ENCODE measurements around the gene SLC43A1.

The SLC43A1 gene

DNA sequence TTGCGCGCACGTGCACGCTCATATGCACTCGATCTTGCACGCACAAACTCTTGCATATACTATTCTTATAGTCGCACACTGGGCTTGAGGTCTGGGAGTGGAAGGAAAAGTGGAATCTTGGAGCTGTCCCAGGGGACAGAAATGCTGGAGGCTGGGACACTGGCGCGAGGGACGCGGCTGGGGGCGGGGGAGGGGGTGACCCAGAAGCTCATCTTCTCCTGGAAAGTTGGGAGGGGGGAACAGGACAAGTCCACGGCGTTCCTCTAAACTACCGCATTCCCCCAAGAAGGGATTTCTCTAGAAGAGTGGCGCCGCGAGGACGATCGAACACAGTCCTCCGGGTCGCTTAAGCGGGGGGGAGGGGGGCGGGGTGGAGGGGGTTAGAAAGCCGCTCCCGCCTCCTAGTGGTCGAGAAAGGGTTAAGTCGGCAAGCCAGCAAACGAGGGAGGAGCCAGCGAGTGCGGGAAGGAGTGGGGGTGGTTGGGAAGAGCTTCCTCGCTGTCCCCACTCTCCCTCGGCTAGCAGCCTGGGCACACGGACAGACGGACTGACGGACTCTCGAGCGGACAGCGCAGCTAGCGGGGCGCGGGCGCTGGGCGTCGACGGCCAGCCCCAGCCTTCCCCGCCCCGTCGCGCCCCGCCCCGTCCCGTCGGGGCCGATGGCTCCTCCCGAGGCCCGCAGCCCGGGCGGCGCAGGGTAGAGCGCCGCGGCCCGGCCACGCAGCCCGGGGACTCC, 55.3 kb downstream of the SLC43A1 start, which contains the start of gene RTN4RL2:
Gene RTN4RL2 (plus strand): TSS at position 507 of the 736 bp plus-strand sequence. CDS start 338 bp downstream, outside the sequence.
- peak within 1 kb of the TSS; percentile 27 for H3K4me3 ChIP-seq (ENCODE audit: low read depth, low read length)
- DNase-seq (ENCODE audit: low read depth, low spot score): peak; percentile 20
- in situ Hi-C loops (cut with HindIII; ENCODE audit: low sequenced_read_pairs): no loop called here
- TF ChIP-seq, protein P1, sequence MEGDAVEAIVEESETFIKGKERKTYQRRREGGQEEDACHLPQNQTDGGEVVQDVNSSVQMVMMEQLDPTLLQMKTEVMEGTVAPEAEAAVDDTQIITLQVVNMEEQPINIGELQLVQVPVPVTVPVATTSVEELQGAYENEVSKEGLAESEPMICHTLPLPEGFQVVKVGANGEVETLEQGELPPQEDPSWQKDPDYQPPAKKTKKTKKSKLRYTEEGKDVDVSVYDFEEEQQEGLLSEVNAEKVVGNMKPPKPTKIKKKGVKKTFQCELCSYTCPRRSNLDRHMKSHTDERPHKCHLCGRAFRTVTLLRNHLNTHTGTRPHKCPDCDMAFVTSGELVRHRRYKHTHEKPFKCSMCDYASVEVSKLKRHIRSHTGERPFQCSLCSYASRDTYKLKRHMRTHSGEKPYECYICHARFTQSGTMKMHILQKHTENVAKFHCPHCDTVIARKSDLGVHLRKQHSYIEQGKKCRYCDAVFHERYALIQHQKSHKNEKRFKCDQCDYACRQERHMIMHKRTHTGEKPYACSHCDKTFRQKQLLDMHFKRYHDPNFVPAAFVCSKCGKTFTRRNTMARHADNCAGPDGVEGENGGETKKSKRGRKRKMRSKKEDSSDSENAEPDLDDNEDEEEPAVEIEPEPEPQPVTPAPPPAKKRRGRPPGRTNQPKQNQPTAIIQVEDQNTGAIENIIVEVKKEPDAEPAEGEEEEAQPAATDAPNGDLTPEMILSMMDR (IDR thresholded peaks at IDR 0.05; ENCODE audit: low read depth, low read length): peak; percentile 19

DNA sequence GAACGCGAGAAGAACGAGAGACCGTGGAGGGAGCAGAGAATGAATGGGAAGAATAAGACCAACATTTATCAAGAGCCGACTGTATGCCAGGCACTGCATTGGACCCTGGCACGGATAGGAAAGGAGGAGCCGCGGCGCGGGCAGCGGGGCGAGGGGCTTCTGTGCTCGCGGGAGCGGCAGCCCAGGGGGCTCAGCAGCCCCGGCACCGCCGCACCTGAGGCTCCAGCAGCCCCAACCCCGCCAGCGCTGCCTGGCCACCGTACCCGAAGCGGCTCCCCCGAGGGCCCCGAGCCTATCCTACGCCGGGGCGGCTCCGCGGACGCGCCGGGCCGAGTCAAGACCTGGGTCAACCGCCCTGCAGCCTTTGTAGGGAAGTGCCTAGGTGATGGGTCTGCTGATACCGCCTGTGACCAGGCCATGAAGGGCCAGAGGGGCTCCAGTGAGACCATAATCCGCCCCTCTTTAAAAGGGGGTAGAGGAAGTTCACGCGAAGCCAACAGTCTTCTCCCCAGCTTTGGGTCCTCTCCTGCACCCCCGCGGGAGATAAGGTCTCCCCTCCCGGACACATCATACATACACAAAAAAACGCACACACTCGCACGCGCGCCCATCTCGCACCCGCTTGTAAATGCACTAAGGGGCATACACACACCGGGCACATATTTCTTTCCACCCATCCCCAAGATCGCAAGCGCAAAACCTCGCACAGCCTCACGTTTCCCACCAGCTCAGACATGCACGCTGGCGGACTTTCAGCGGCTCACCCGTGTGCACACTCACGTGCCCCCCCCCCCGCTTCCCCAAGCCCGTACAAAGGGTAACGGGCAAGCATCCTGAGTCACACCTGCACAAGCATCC, 56.1 kb downstream of the SLC43A1 start:
- TF ChIP-seq, protein P1 (IDR thresholded peaks at IDR 0.05; ENCODE audit: low read depth, low read length): no peak
- DNase-seq (ENCODE audit: low read depth, low spot score): no peak
- in situ Hi-C loops (cut with HindIII; ENCODE audit: low sequenced_read_pairs): no loop called here
- no peak overlapping the region for H3K4me3 ChIP-seq (ENCODE audit: low read depth, low read length)

DNA sequence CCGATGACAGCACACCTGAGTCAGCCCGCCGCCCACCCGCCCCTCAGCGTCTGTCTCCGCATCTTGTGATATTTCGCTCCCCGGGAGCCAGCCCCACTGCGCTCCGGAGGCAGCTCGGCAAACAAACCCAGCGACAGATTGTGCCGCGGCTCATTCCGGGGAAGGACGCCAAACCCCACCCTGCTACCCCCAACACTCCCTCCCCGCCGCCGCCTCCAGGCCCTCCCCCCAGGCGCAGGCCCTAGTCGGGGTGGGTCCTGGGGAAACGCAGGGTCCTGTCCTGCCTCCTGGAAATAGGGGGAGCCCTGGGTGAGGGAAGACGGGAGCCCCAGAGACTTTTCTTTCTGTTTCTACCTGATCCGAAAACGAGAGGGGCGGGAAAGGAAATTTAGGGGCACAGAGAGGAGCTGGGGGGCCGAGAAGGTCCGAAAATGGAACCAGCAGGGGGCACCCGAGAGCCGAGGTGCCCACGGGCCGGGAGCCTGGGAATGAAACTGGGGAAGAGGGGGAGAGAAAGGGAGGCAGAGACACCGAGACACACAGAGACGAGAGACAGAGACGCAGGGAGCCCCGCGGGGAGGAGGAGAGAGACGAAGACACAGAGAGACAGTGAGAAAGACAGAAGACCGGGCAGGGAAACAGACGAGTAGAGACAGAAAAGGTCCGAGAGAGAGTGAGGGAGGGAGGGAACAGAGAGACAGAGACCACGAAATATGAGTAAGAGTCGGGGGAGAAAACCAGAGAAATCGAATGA, 56.9 kb downstream of the SLC43A1 start:
- no peak for DNase-seq (ENCODE audit: low read depth, low spot score)
- in situ Hi-C loops (cut with HindIII; ENCODE audit: low sequenced_read_pairs): no loop called here
- TF ChIP-seq, protein P1 (IDR thresholded peaks at IDR 0.05; ENCODE audit: low read depth, low read length): peak; percentile 75
- H3K4me3 ChIP-seq (ENCODE audit: low read depth, low read length): no peak overlapping the region

DNA sequence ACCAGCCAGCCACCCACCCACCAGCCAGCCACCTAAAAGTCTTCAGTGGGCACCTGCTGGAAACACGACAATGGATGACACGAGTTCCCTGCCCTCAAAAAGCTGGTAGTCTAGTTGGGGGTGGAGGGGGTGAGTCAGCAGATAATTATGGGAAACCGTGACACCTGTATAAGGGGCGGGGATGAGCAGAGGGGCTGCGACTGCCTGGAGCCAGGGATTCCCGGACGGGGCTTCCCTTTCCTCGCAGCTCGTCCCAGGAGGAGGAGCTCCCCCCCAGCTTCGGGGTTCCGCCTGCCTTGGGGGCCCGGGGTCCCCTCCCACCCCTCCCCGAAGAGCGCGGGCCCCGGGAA, 57.5 kb downstream of the SLC43A1 start:
- DNase-seq (ENCODE audit: low read depth, low spot score): no peak
- H3K4me3 ChIP-seq (ENCODE audit: low read depth, low read length): no peak overlapping the region
- in situ Hi-C loops (cut with HindIII; ENCODE audit: low sequenced_read_pairs): no loop called here
- TF ChIP-seq, protein P1 (IDR thresholded peaks at IDR 0.05; ENCODE audit: low read depth, low read length): no peak

DNA sequence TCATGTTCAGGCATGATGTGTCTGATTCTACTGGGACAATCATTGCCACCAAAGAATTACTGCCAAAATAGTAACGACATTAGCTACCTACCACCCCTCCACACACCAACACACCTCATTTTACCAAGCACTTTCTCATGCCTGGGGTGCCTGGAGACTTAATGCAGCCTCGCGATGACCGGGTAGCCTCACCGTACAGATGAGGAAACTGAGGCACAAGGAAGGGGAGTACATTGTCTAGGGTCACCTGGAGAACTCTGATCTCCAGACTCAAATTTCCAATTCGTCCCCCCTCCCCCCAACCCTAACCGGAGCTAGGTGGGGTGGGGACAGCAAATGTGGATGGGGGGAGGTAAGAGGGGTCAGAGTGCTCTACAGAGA, 57.9 kb downstream of the SLC43A1 start:
- no peak for DNase-seq (ENCODE audit: low read depth, low spot score)
- TF ChIP-seq, protein P1 (IDR thresholded peaks at IDR 0.05; ENCODE audit: low read depth, low read length): no peak
- in situ Hi-C loops (cut with HindIII; ENCODE audit: low sequenced_read_pairs): no loop called here
- no peak overlapping the region for H3K4me3 ChIP-seq (ENCODE audit: low read depth, low read length)

DNA sequence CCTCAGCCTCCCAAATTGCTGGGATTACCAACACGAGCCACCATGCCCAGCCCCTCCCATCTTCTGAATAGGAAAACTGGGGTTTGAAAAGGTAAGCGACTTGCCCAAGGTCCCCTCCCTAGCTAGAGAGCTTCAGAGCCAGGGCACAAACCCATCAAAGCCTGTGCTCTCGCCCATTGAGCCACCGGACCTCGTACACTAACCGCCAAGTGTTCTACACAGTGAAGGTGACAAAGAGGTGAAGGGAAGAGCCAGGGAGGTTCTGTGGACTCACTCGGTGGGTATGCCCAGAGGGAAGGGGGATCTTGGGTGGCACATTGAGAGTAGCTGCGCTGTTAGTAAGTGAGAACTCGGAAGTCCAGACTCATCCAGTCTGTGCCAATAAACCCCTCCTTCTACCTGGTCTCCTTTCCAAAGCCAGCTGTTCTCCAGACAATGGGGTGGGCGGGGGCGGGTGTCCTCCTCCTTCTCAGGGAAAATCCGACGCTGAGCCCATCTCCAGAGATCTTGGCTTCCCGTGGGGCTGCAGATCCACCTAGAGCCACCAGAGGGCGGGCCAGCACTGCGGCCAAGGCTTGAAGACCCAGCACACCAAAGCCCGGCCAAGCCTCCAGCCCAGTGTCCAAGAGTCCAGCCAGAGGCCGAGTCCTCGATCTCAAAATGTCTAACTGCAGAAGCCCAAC, 58.4 kb downstream of the SLC43A1 start:
- TF ChIP-seq, protein P1 (IDR thresholded peaks at IDR 0.05; ENCODE audit: low read depth, low read length): peak; percentile 99
- in situ Hi-C loops (cut with HindIII; ENCODE audit: low sequenced_read_pairs): no loop called here
- DNase-seq (ENCODE audit: low read depth, low spot score): peak; percentile 80
- H3K4me3 ChIP-seq (ENCODE audit: low read depth, low read length): no peak overlapping the region
